ENCODE results near the gene PBX4.

DNA sequence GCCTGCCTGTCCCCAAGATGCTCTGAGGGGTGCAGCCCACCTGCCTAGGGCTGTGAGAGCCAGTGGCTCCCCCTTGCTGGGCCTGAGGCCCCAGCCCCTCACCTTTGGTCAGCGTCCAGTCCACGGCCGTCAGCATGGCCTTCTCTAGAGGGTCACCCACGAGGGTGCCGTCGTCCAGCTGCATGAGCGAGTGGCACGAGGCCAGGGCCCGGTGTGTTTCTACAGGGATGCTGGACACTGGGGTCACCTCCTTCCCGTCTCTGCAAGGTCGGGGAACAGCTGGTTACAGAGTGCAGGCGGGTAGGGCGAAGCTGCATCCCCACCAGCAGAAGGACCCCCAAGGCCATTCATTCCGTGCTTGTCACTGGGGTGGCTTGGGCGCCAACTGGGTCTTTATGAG, 36.0 kb upstream of the PBX4 start:
- TF ChIP-seq ZNF274 (IDR thresholded peaks at IDR 0.05; ENCODE audit: low read depth, low read length): no peak
- no peak for TF ChIP-seq YY1 (IDR thresholded peaks at IDR 0.05; ENCODE audit: insufficient read depth, insufficient read length)
- no peak for TF ChIP-seq SUZ12 (IDR thresholded peaks at IDR 0.05; ENCODE audit: extremely low read depth, insufficient read depth, insufficient read length)

Measured in NT2/D1 (cell line).